Sigmoid colon (tissue), 7 donors: Measurements from ENCODE around the gene EBNA1BP2. TPM values are rescaled to one million over a fixed set of nuclear protein-coding genes. Genes with fewer than 3 reads are reported as not detected.
"Not testable (repeated sequence)": the region's sequence is repeated elsewhere in the genome, so short reads cannot be mapped to it uniquely, and the experiment has no call there.

Source experiments
- DNase-seq: peaks from one replicate; pipeline ENCODE4 v3.0.0-alpha.2; 2019
- H3K27ac ChIP-seq, 4 donors: fragments of 200-600 bp; sonication (generic); one replicate each; pipeline ENCODE4 v1.5.1; 2016 to 2019; ENCODE audit warnings: mild to moderate bottlenecking in 1 of 4
- H3K27me3 ChIP-seq, 3 donors: fragments of 200-600 bp; sonication (generic); one replicate each; pipeline ENCODE4 v1.5.1; 2019; ENCODE audit warnings: mild to moderate bottlenecking in 1 of 3
- H3K36me3 ChIP-seq, 4 donors: fragments of 200-600 bp; sonication (generic); one replicate each; pipeline ENCODE4 v1.5.1; 2016 to 2019
- H3K4me1 ChIP-seq, 4 donors: fragments of 200-600 bp; sonication (generic); one replicate each; pipeline ENCODE4 v1.5.1; 2017 to 2019
- H3K4me3 ChIP-seq, 4 donors: fragments of 200-600 bp; sonication (generic); one replicate each; pipeline ENCODE4 v1.5.1; 2017 to 2019; ENCODE audit warnings: mild to moderate bottlenecking in 2 of 4, moderate library complexity in 1 of 4
- H3K9me3 ChIP-seq, 4 donors: fragments of 200-600 bp in 3 of 4; sonication (generic) in 3 of 4; one replicate each; pipeline versions ENCODE4 v1.5.1 to v1.6.1; 2013 to 2019
- EP300 ChIP-seq, 4 donors: sonication (generic); formaldehyde crosslinking; IDR thresholded peaks; one replicate each; pipeline ENCODE4 v1.6.1; 2017; ENCODE audit warnings: antibody characterized with exemption in 4 of 4
- POLR2A ChIP-seq, 2 donors: fragments of 450-650 bp; IDR thresholded peaks; one replicate each; pipeline ENCODE4 v1.6.1; 2016; ENCODE audit warnings: antibody characterized with exemption in 2 of 2, mild to moderate bottlenecking in 2 of 2, moderate library complexity in 2 of 2
- POLR2AphosphoS5 ChIP-seq, 4 donors: sonication (generic); formaldehyde crosslinking; IDR thresholded peaks; one replicate each; pipeline ENCODE4 v1.6.1; 2017; ENCODE audit warnings: antibody characterized with exemption in 4 of 4
- WGBS, 2 donors: extraction: QIAGEN DNeasy Blood & Tissue Kit; methylation state at CpG; one replicate each; pipeline ENCODE4 v1.1.7; 2013; 5-methylcytosine and 5-hydroxymethylcytosine counted together
- intact Hi-C: fragments of 100-400 bp; cut with DNase I; formaldehyde crosslinking; loops from one replicate; pipeline ENCODE4 v1.15.1; 2023
- polyA plus RNA-seq, 3 donors: library from polyadenylated mRNA; stranded (reverse); fragments of 200-250 nt; gene quantifications; one replicate each; pipeline ENCODE4 v1.2.3, GENCODE V29; 2013
- total RNA-seq, 4 donors: library from RNA; depleted of rRNA; stranded (reverse); fragments of >200 nt; gene quantifications; one replicate each; pipeline ENCODE4 v1.1.0, GENCODE V29; 2016
- TF ChIP-seq, protein P1 (sequence below), 4 experiments: fragments of 450-650 bp in 3 of 4; fragments of 200-600 bp in 1 of 4; IDR thresholded peaks; one replicate each; pipeline ENCODE4 v1.5.1; 2016 to 2019; ENCODE audit warnings: antibody characterized with exemption in 4 of 4, mild to moderate bottlenecking in 3 of 4, moderate library complexity in 2 of 4
- donor health status: healthy with polysubstance abuse.
- donor health status: Bipolar disorder and iron deficiency.
- donor health status: healthy.

The EBNA1BP2 gene
- total and polyA plus RNA-seq, 7 donors: 34.9 to 75.0 (median 48.7) TPM

- no peak for DNase-seq
- Histone ChIP-seq H3K36me3 (no peaks in the 10 kb centered on the region), H3K27ac (no peak overlapping the region), H3K4me1 (no peaks in the 10 kb centered on the region), H3K9me3 (no peaks in the 10 kb centered on the region), H3K4me3 (no peak overlapping the region), H3K27me3 (peaks cover 0 to 10% (median 0%) of the 10 kb centered on the region in 3 donors)
- intact Hi-C loops: no loop called here
- 64 to 77% methylated on average over 1 of the region's 1 CpG for WGBS, 2 donors
- TF ChIP-seq POLR2AphosphoS5 (IDR thresholded peaks at IDR 0.05) (no peak), EP300 (IDR thresholded peaks at IDR 0.05) (no peak), POLR2A (IDR thresholded peaks at IDR 0.05) (no peak)
- TF ChIP-seq, protein P1, sequence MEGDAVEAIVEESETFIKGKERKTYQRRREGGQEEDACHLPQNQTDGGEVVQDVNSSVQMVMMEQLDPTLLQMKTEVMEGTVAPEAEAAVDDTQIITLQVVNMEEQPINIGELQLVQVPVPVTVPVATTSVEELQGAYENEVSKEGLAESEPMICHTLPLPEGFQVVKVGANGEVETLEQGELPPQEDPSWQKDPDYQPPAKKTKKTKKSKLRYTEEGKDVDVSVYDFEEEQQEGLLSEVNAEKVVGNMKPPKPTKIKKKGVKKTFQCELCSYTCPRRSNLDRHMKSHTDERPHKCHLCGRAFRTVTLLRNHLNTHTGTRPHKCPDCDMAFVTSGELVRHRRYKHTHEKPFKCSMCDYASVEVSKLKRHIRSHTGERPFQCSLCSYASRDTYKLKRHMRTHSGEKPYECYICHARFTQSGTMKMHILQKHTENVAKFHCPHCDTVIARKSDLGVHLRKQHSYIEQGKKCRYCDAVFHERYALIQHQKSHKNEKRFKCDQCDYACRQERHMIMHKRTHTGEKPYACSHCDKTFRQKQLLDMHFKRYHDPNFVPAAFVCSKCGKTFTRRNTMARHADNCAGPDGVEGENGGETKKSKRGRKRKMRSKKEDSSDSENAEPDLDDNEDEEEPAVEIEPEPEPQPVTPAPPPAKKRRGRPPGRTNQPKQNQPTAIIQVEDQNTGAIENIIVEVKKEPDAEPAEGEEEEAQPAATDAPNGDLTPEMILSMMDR (IDR thresholded peaks at IDR 0.05): no peak
These were observed 38.0 kb downstream of the EBNA1BP2 start for GRCh38 chr1:43134068-43134467.

GRCh38 chr1:43129426-43129825, 42.7 kb downstream of the EBNA1BP2 start:
- no peaks in the 10 kb centered on the region for H3K36me3 ChIP-seq
- H3K9me3 ChIP-seq: no peaks in the 10 kb centered on the region
- WGBS, 2 donors: 78 to 85% methylated on average over 5 of the region's 5 CpGs
- intact Hi-C loops: no loop called here
- H3K4me1 ChIP-seq: no peaks in the 10 kb centered on the region
- no peak for TF ChIP-seq POLR2A (IDR thresholded peaks at IDR 0.05)
- TF ChIP-seq, protein P1 (IDR thresholded peaks at IDR 0.05): no peak
- TF ChIP-seq EP300 (IDR thresholded peaks at IDR 0.05): no peak
- no peak for TF ChIP-seq POLR2AphosphoS5 (IDR thresholded peaks at IDR 0.05)
- H3K4me3 ChIP-seq: no peak overlapping the region
- no peak overlapping the region for H3K27ac ChIP-seq
- DNase-seq: no peak
- peaks cover 0 to 11% (median 0%) of the 10 kb centered on the region in 3 donors for H3K27me3 ChIP-seq

DNA sequence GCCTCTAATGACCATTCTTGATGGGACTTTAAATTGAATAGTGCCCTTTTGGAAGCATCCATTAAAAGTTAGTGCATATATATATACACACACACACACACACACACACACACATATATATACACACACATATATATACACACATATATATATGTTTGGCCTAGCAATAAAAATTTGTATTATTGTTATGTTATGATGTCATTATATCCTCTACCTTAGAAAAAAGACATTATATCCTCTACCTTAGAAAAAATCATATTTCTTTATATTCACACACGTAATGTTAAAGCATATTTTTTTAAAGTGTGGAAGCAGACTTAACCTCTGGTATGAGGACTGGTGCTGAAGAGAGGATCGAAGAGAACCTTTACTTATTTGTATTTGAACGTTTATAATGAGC, 43.3 kb downstream of the EBNA1BP2 start:
- Histone ChIP-seq H3K4me1 (no peaks in the 10 kb centered on the region), H3K27me3 (peaks cover 0 to 11% (median 0%) of the 10 kb centered on the region in 3 donors), H3K36me3 (no peaks in the 10 kb centered on the region), H3K9me3 (no peaks in the 10 kb centered on the region), H3K4me3 (no peak overlapping the region), H3K27ac (no peak overlapping the region)
- DNase-seq: no peak
- TF ChIP-seq EP300 (IDR thresholded peaks at IDR 0.05) (no peak), POLR2A (IDR thresholded peaks at IDR 0.05) (no peak), POLR2AphosphoS5 (IDR thresholded peaks at IDR 0.05) (no peak)
- TF ChIP-seq, protein P1 (IDR thresholded peaks at IDR 0.05): no peak
- intact Hi-C loops: no loop called here
- 87 to 88% methylated on average over 3 of the region's 3 CpGs for WGBS, 2 donors

GRCh38 chr1:43123031-43123430, 49.1 kb downstream of the EBNA1BP2 start:
- no peaks in the 10 kb centered on the region for H3K4me1 ChIP-seq
- H3K36me3 ChIP-seq: no peaks in the 10 kb centered on the region
- H3K27me3 ChIP-seq: no peaks in the 10 kb centered on the region
- no peak overlapping the region for H3K4me3 ChIP-seq
- TF ChIP-seq POLR2AphosphoS5 (IDR thresholded peaks at IDR 0.05) (no peak), EP300 (IDR thresholded peaks at IDR 0.05) (no peak), POLR2A (IDR thresholded peaks at IDR 0.05) (no peak)
- TF ChIP-seq, protein P1 (IDR thresholded peaks at IDR 0.05): no peak
- H3K9me3 ChIP-seq: no peaks in the 10 kb centered on the region
- intact Hi-C loops: no loop called here
- WGBS, 2 donors: 86 to 92% methylated on average over 1 of the region's 1 CpG
- no peak for DNase-seq
- no peak overlapping the region for H3K27ac ChIP-seq

DNA sequence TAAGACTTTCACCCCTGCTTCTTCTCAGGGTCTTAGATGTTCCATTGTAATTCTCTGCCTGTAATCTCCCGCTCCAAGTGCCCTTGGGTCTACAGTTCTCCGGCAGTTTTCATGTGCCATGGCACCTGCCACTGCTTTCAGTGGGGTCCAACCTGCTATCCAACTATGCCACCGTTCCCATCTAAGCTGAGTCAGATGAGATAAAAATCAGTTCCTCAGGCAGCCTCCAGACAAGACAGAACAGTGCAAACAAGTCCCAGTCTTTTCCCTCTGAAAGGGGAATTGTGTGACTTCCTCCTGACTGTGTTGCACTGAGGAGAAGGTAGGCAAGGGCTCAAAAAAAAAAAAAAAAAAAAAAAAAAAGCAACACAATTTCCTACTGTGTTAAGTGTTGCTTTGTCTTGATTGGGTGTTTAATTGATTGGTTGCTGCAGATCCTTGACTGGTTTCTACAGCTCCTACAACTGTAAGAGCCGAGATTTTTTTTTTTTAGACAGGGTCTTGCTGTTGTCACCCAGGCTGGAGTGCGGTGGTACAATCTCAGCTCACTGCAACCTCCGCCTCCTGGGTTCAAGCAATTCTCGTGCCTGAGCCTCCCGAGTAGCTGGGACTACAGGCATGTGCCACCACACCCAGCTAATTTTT, 50.7 kb downstream of the EBNA1BP2 start:
- H3K27ac ChIP-seq: no peak overlapping the region
- H3K36me3 ChIP-seq: no peaks in the 10 kb centered on the region
- TF ChIP-seq EP300 (IDR thresholded peaks at IDR 0.05): no peak
- DNase-seq: no peak
- intact Hi-C loops: no loop called here
- no peak overlapping the region for H3K4me3 ChIP-seq
- no peaks in the 10 kb centered on the region for H3K27me3 ChIP-seq
- WGBS, 2 donors: 88% methylated on average over 8 of the region's 8 CpGs
- no peaks in the 10 kb centered on the region for H3K4me1 ChIP-seq
- no peaks in the 10 kb centered on the region for H3K9me3 ChIP-seq

GRCh38 chr1:43119928-43120586, 52.0 kb downstream of the EBNA1BP2 start:
- WGBS, 2 donors: 43 to 68% methylated on average over 35 of the region's 35 CpGs
- H3K4me3 ChIP-seq: not testable (repeated sequence)

More at GRCh38 chr1:43119928-43120586, 52.0 kb downstream of the EBNA1BP2 start:
- H3K27ac ChIP-seq, H3K9me3 ChIP-seq, intact Hi-C loops, DNase-seq, H3K27me3 ChIP-seq, H3K4me1 ChIP-seq, H3K36me3 ChIP-seq: not testable (repeated sequence)
